ENCODE results near the gene ABCA3. TPM values are rescaled to one million over a fixed set of nuclear protein-coding genes. Genes with fewer than 3 reads are reported as not detected.

The ABCA3 gene
- total and polyA plus RNA-seq, 2 of the 8 experiments (the other 6 are each of a cell fraction or from before 2014, with no cell fraction given) = 5.7 to 7.9 TPM

GRCh38 chr16:2288726-2289125, 51.8 kb downstream of the ABCA3 start:
- TF ChIP-seq GABPA (IDR thresholded peaks at IDR 0.05; ENCODE audit: borderline replicate concordance, insufficient read depth, low read length) (no peak), CREB1 (IDR thresholded peaks at IDR 0.05) (no peak), RXRA (IDR thresholded peaks at IDR 0.05; ENCODE audit: insufficient read depth, low read depth, low read length) (no peak), MAX (IDR thresholded peaks at IDR 0.05) (no peak), KDM4A (IDR thresholded peaks at IDR 0.05; ENCODE audit: low read depth, low read length, severe bottlenecking) (no peak), YY1 (IDR thresholded peaks at IDR 0.05; ENCODE audit: low read depth, low read length) (no peak)
- WGBS, 2 experiments (ENCODE audit: extremely low coverage in 1 of 2, insufficient coverage in 1 of 2, insufficient read length in 1 of 2, insufficient replicate concordance in 2 of 2, low coverage in 1 of 2, low lambda C conversion rate in 2 of 2, missing lambda C conversion rate in 1 of 2) = 91% methylated on average over 8 of the region's 8 CpGs; no CpG with 5 or more reads in 1 of the 2 experiments
- CTCF ChIA-PET (ENCODE audit: partially characterized antibody) = interaction anchor here (0.8 to 5.0 kb wide), 6 partner anchors 8 to 139 kb away, joined by 3 to 30 read pairs (median 3); no protein-coding TSS in a partner anchor

More at GRCh38 chr16:2288726-2289125, 51.8 kb downstream of the ABCA3 start:
- H3K23me2 ChIP-seq (ENCODE audit: low read depth, low read length) = no peaks in the 10 kb centered on the region
- no peak overlapping the region for H3K23ac ChIP-seq (ENCODE audit: insufficient read length)
- no peaks in the 10 kb centered on the region for H3K79me1 ChIP-seq (ENCODE audit: low read depth, low read length)
- no peak overlapping the region for H3K56ac ChIP-seq (replicated peaks; ENCODE audit: insufficient read length, low read depth, low read length)
- H2BK15ac ChIP-seq (ENCODE audit: low read length) = no peak overlapping the region
- no peaks in the 10 kb centered on the region for H3K79me2 ChIP-seq (ENCODE audit: control insufficient read depth in 1 of 2, insufficient read depth in 2 of 2, low read length in 2 of 2)
- no peak overlapping the region for H2AK5ac ChIP-seq (ENCODE audit: low read depth, low read length)
- no peak overlapping the region for H4K5ac ChIP-seq (ENCODE audit: insufficient read length, low read depth, low read length)
- no peak overlapping the region for H4K91ac ChIP-seq (replicated peaks; ENCODE audit: insufficient read length, low read length)
- no peak overlapping the region for H2AFZ ChIP-seq (ENCODE audit: low read length)
- H2BK5ac ChIP-seq (ENCODE audit: low read depth, low read length) = no peak overlapping the region
- no peak overlapping the region for H2BK20ac ChIP-seq (ENCODE audit: low read length)
- H3K14ac ChIP-seq (ENCODE audit: insufficient read length) = no peak overlapping the region
- no peak overlapping the region for H3K27ac ChIP-seq (ENCODE audit: low read depth, low read length)
- no peak overlapping the region for H2BK120ac ChIP-seq (replicated peaks; ENCODE audit: low read depth, low read length)
- no peak overlapping the region for H3K4me2 ChIP-seq (ENCODE audit: insufficient read depth in 1 of 2, low read depth in 2 of 2, low read length in 2 of 2)
- no peaks in the 10 kb centered on the region; a peak in 1 of 7 replicates for H3K4me1 ChIP-seq (replicated peaks in 1 of 4; ENCODE audit: control insufficient read depth in 3 of 4, insufficient read depth in 4 of 4, low read length in 3 of 4)
- no peaks in the 10 kb centered on the region for H3K9me3 ChIP-seq (ENCODE audit: insufficient read depth in 2 of 2, low read depth in 1 of 2, low read length in 1 of 2)
- no peaks in the 10 kb centered on the region for H4K20me1 ChIP-seq (replicated peaks in 1 of 2; ENCODE audit: control insufficient read depth in 1 of 2, insufficient read depth in 2 of 2, low read length in 2 of 2)
- FAIRE-seq = no peak
- H3K36me3 ChIP-seq (ENCODE audit: control insufficient read depth in 2 of 4, insufficient read depth in 4 of 4, low read length in 3 of 4) = no peaks in the 10 kb centered on the region
- no peak overlapping the region for H4K8ac ChIP-seq (ENCODE audit: extremely low read depth, insufficient read depth, low read length)
- POLR2A ChIA-PET (ENCODE audit: partially characterized antibody) = interaction anchor here (0.6 to 5.2 kb wide), 10 partner anchors 8 to 724 kb away, joined by 3 to 28 read pairs (median 3); partner anchors contain the start of gene ECI1
- no peak for DNase-seq (ENCODE audit: low read depth in 1 of 2, low spot score in 2 of 2)
- no peaks in the 10 kb centered on the region for H3K27me3 ChIP-seq (replicated peaks in 1 of 4; ENCODE audit: control insufficient read depth in 3 of 4, extremely low read depth in 1 of 4, insufficient read depth in 3 of 4, low read length in 3 of 4)
- no peak overlapping the region for H3K9ac ChIP-seq (replicated peaks in 1 of 4; ENCODE audit: extremely low read depth in 1 of 4, low read depth in 3 of 4, low read length in 3 of 4)
- H3K18ac ChIP-seq (ENCODE audit: extremely low read depth, low read length) = no peak overlapping the region
- no peak overlapping the region for H3K4me3 ChIP-seq (ENCODE audit: extremely low read depth in 1 of 4, insufficient read depth in 2 of 4, low read depth in 3 of 4, low read length in 4 of 4)
- H3K4ac ChIP-seq (replicated peaks; ENCODE audit: insufficient read length, low read depth, low read length) = no peak overlapping the region
- no peak overlapping the region for H2BK12ac ChIP-seq (ENCODE audit: low read depth, low read length)

Data from H1 (cell line).